ENCODE measurements around the gene ATP1A2.

- TF ChIP-seq EZH2phosphoT487 (conservative IDR thresholded peaks at IDR 0.05; ENCODE audit: low read length) (no peak), CTCF (IDR thresholded peaks at IDR 0.05; ENCODE audit: insufficient read depth, low read length, poor library complexity, severe bottlenecking) (no peak)
Observed at GRCh38 chr1:160157174-160157573, 41.6 kb downstream of the ATP1A2 start.

Data from SU-DHL-6 (cell line).